CD4-positive, alpha-beta T cell (primary cell): ENCODE measurements around the gene KIF22. TPM values are rescaled to one million over a fixed set of nuclear protein-coding genes. Genes with fewer than 3 reads are reported as not detected.
A peak's percentile ranks its signal among the peaks of the same experiment; 100 is the strongest.

Experiments
- ATAC-seq: fragments of 200-7000 bp; cut with Tn5 transposase; one replicate; pipeline ENCODE4 v1.10.0; 2022; ENCODE audit warnings: mild to moderate bottlenecking; ENCODE audit not compliant: poor library complexity
- CTCF ChIA-PET: fragments of 350-600 bp; sonication (Branson Sonifier 250); formaldehyde crosslinking; loops from one replicate; lab custom pipeline; 2021; ENCODE audit warnings: antibody characterized with exemption, inconsistent platforms; lab: Charles Lee
- POLR2A ChIA-PET: fragments of 350-600 bp; sonication (Branson Sonifier 250); formaldehyde crosslinking; loops from one replicate; lab custom pipeline; 2021; ENCODE audit warnings: antibody characterized with exemption, inconsistent platforms; lab: Charles Lee
- DNase-seq, 14 experiments: peaks; one replicate each; pipeline ENCODE4 v3.0.0-alpha.2; 2013 to 2020; ENCODE audit warnings: mixed read lengths in 2 of 14
- H3K27ac ChIP-seq, 2 donors: one replicate each; pipeline versions ENCODE4 v1.5.1 to v1.7.0; 2013; ENCODE audit warnings: low read length in 2 of 2, low read depth in 1 of 2, mild to moderate bottlenecking in 1 of 2
- H3K27me3 ChIP-seq, 2 experiments: 1 replicate in 1 of 2; 2 replicates in 1 of 2; pipeline versions ENCODE4 v1.6.1 to v1.7.0; 2013; ENCODE audit warnings: low read length in 2 of 2, control low read depth in 1 of 2, mild to moderate bottlenecking in 1 of 2, moderate library complexity in 1 of 2; ENCODE audit not compliant: insufficient read depth in 2 of 2, control insufficient read depth in 1 of 2
- H3K36me3 ChIP-seq: one replicate; pipeline ENCODE4 v1.6.1; 2013; ENCODE audit warnings: low read length, control low read depth; ENCODE audit not compliant: insufficient read depth
- H3K4me1 ChIP-seq: one replicate; pipeline ENCODE4 v1.6.1; 2013; ENCODE audit warnings: low read length, control low read depth; ENCODE audit not compliant: insufficient read depth
- H3K4me3 ChIP-seq: one replicate; pipeline ENCODE4 v1.5.1; 2013; ENCODE audit warnings: mild to moderate bottlenecking, low read length, moderate library complexity
- H3K9me3 ChIP-seq, 2 experiments: 1 replicate in 1 of 2; 2 replicates in 1 of 2; pipeline versions ENCODE4 v1.6.1 to v1.7.0; 2013; ENCODE audit warnings: low read length in 2 of 2, mild to moderate bottlenecking in 2 of 2, control low read depth in 1 of 2, moderate library complexity in 1 of 2; ENCODE audit not compliant: control insufficient read depth in 1 of 2, insufficient read depth in 1 of 2
- H3K27ac Mint-ChIP-seq: one replicate; pipeline ENCODE4 v1.8.0; 2020; ENCODE audit warnings: mixed read lengths
- H3K27me3 Mint-ChIP-seq: one replicate; pipeline ENCODE4 v1.8.0; 2021; ENCODE audit warnings: mixed read lengths
- H3K36me3 Mint-ChIP-seq: one replicate; pipeline ENCODE4 v1.8.0; 2021; ENCODE audit warnings: low read depth, mixed read lengths
- H3K4me1 Mint-ChIP-seq: one replicate; pipeline ENCODE4 v1.8.0; 2021; ENCODE audit warnings: low read depth, mixed read lengths
- H3K4me3 Mint-ChIP-seq: one replicate; pipeline ENCODE4 v1.8.0; 2020; ENCODE audit warnings: mild to moderate bottlenecking, mixed read lengths
- H3K9me3 Mint-ChIP-seq: one replicate; pipeline ENCODE4 v1.8.0; 2020; ENCODE audit warnings: mixed read lengths
- CTCF ChIP-seq: fragments of 200-600 bp; IDR thresholded peaks from one replicate; pipeline ENCODE4 v1.8.0; 2022; ENCODE audit warnings: antibody characterized with exemption, mild to moderate bottlenecking
- intact Hi-C, 2 experiments: fragments of 100-400 bp; cut with DNase I in 1 of 2; cut with micrococcal nuclease in 1 of 2; formaldehyde crosslinking; loops; one replicate each; pipeline versions ENCODE4 v1.15.1 to v1.9.0; 2023 to 2025; cut with DNase I, micrococcal nuclease
- total RNA-seq, 174 experiments: library from RNA in 2 of 174; stranded (reverse) in 2 of 174; gene quantifications; one replicate each; pipeline ENCODE4 v1.2.3 and lab custom pipeline; 2021 to 2026

Gene KIF22
- total RNA-seq, 2 experiments from 2014 or later = 99.0 to 101 TPM

- Histone ChIP-seq H3K4me1 (peaks cover 21% of the 10 kb centered on the region), H3K27me3 (no peaks in the 10 kb centered on the region), H3K36me3 (peaks cover 48% of the 10 kb centered on the region), H3K27ac (no peak overlapping the region), H3K9me3 (no peaks in the 10 kb centered on the region), H3K4me3 (no peak overlapping the region)
- Mint-ChIP-seq H3K4me1 (peaks cover 20% of the 10 kb centered on the region), H3K27me3 (no peaks in the 10 kb centered on the region), H3K4me3 (peak overlapping the region; percentile 78), H3K27ac (peak overlapping the region; percentile 96), H3K36me3 (peaks cover 72% of the 10 kb centered on the region), H3K9me3 (no peaks in the 10 kb centered on the region)
- intact Hi-C loops = no loop called here
- ChIA-PET CTCF (interaction anchor here (1.4 to 2.6 kb wide), 2 partner anchors 12 to 18 kb away, joined by 5 to 24 read pairs; partner anchors contain the start of gene KIF22), POLR2A (interaction anchor here (1.2 to 11.3 kb wide), 4 partner anchors 9 to 64 kb away, joined by 3 to 217 read pairs (median 97); partner anchors contain the start of genes KIF22, MVP and PAGR1)
- no peak for TF ChIP-seq CTCF
- no peak for ATAC-seq
- DNase-seq = no peak
Measured at GRCh38 chr16:29802416-29802935, 11.9 kb downstream of the KIF22 start.

DNA sequence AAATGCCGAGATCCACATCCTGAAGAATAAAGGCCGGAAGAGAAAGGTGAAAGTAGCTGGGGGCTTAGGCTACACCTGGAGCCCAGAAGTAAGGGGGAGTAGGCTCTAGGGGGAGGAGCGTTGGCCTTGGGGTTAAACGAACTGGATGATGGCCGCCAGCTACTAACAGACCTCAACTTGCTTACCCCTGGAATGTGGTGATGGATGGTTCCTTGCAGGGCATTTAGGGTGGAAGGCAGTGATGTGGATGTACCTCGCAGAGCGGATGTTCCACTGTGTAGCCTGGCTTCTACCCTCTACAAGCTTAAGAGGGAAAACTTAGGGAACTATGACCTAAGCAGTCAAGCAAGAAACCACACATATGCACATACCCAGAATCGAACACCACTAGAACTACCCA, 13.5 kb downstream of the KIF22 start:
- Histone ChIP-seq H3K4me3 (no peak overlapping the region), H3K9me3 (no peaks in the 10 kb centered on the region), H3K27ac (peak overlapping the region; percentile 92 to 96), H3K36me3 (peaks cover 39% of the 10 kb centered on the region), H3K4me1 (peaks cover 36% of the 10 kb centered on the region), H3K27me3 (no peaks in the 10 kb centered on the region)
- ATAC-seq (no peak), DNase-seq (no peak)
- ChIA-PET POLR2A (interaction anchor here (0.8 to 11.3 kb wide), 20 partner anchors 10 to 982 kb away, joined by 3 to 217 read pairs (median 4); partner anchors contain the start of genes C16orf54, CDIPT, KIF22 and MVP), CTCF (interaction anchor here (0.6 to 2.6 kb wide), 8 partner anchors 12 to 103 kb away, joined by 3 to 24 read pairs (median 4); partner anchors contain the start of genes KIF22 and PAGR1)
- TF ChIP-seq CTCF = no peak
- intact Hi-C loops = no loop called here
- Mint-ChIP-seq H3K4me1 (peaks cover 36% of the 10 kb centered on the region), H3K4me3 (peak overlapping the region; percentile 96), H3K36me3 (peaks cover 72% of the 10 kb centered on the region), H3K27me3 (no peaks in the 10 kb centered on the region), H3K9me3 (no peaks in the 10 kb centered on the region), H3K27ac (peak overlapping the region; percentile 96)

DNA sequence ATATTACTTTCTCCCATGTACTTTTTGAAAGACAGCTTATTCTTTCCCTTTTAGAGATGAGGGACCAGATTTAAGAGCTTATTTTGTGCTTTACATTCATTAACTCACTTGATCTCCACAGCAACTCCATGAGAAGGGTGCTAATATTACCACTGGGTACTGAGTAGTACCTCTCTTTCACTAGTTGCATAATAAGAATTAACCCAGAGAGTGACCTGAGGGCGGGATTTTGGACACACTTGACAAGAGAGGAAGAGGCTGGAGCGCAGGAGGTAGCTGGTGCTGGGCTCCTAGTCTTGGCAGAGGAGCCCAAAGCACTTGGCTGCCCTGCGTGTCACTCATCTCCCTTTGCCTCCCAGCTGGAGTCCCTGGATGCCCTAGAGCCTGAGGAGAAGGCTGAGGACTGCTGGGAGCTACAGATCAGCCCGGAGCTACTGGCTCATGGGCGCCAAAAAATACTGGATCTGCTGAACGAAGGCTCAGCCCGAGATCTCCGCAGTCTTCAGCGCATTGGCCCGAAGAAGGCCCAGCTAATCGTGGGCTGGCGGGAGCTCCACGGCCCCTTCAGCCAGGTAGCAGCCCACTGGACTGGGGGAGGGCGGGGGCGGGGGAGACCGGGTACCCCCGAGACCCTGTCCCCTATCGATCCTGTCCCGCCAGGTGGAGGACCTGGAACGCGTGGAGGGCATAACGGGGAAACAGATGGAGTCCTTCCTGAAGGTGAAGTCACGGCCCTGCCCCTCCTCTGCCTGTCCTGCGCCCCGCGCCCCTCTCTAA, 14.1 kb downstream of the KIF22 start:
- TF ChIP-seq CTCF = no peak
- POLR2A ChIA-PET = interaction anchor here (0.8 to 11.3 kb wide), 19 partner anchors 11 to 982 kb away, joined by 3 to 217 read pairs (median 4); partner anchors contain the start of genes C16orf54, CDIPT, KIF22 and MVP
- CTCF ChIA-PET = interaction anchor here (0.6 to 2.6 kb wide), 8 partner anchors 11 to 104 kb away, joined by 3 to 24 read pairs (median 4); partner anchors contain the start of genes KIF22 and PAGR1
- DNase-seq (peak in 1 of 14 experiments; percentile 20), ATAC-seq (no peak)
- no peaks in the 10 kb centered on the region for H3K9me3 Mint-ChIP-seq
- peaks cover 43% of the 10 kb centered on the region for H3K4me1 ChIP-seq
- H3K36me3 Mint-ChIP-seq = peaks cover 69% of the 10 kb centered on the region
- H3K4me1 Mint-ChIP-seq = peaks cover 38% of the 10 kb centered on the region
- intact Hi-C loops = loop anchor here (1.0 to 5.0 kb wide), 7 partner anchors 12 to 263 kb away; partner anchors contain the start of genes CDIPT (in 2 of the 2), ALDOA (in 1 of the 2), HIRIP3 (in 1 of the 2) and INO80E (in 1 of the 2)
- no peaks in the 10 kb centered on the region for H3K27me3 Mint-ChIP-seq
- H3K9me3 ChIP-seq = no peaks in the 10 kb centered on the region
- H3K27ac ChIP-seq = peak overlapping the region; percentile 92 to 96
- peak overlapping the region; percentile 94 for H3K4me3 ChIP-seq
- no peaks in the 10 kb centered on the region for H3K27me3 ChIP-seq
- peak overlapping the region; percentile 100 for H3K4me3 Mint-ChIP-seq
- H3K27ac Mint-ChIP-seq = peak overlapping the region; percentile 96
- peaks cover 38% of the 10 kb centered on the region for H3K36me3 ChIP-seq
